ENCODE data around the gene CAMTA1.

Gene CAMTA1

GRCh38 chr1:7338439-7338838 lies 553.2 kb downstream of the CAMTA1 start:
- Histone ChIP-seq H3K36me3 (ENCODE audit: insufficient read depth, low read length) (no peaks in the 10 kb centered on the region), H3K27me3 (ENCODE audit: control insufficient read depth in 1 of 2, insufficient read depth in 2 of 2, low read length in 2 of 2) (no peaks in the 10 kb centered on the region), H3K4me3 (ENCODE audit: low read depth in 1 of 2, low read length in 2 of 2) (no peak overlapping the region)

DNA sequence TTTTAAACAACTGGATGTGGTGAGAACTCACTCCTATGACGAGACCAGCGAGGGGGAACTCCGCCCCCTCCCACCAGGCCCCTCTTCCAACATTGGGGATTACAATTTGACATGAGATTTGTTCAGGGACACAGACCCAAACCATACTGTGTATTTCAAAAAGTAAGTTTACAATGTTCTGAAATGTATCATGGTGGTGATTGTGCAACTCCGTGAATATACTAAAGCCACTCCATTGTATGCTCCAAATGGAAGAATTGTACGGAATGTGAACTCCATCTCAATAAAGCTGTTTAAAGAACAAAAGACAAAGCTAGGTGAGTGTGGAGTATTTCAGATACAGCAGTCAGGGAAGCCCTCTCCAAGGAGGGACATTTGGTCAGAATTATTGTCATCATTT lies 553.8 kb downstream of the CAMTA1 start:
- Histone ChIP-seq H3K4me3 (ENCODE audit: low read depth in 1 of 2, low read length in 2 of 2) (no peak overlapping the region), H3K9ac (ENCODE audit: low read length) (no peak overlapping the region), H3K27ac (ENCODE audit: low read depth, low read length) (no peak overlapping the region), H3K4me1 (ENCODE audit: insufficient read depth, low read length) (peaks cover 41% of the 10 kb centered on the region), H3K9me3 (ENCODE audit: low read length) (no peaks in the 10 kb centered on the region), H3K36me3 (ENCODE audit: insufficient read depth, low read length) (no peaks in the 10 kb centered on the region), H3K27me3 (ENCODE audit: control insufficient read depth in 1 of 2, insufficient read depth in 2 of 2, low read length in 2 of 2) (no peaks in the 10 kb centered on the region)

More at GRCh38 chr1:7338439-7338838, 553.2 kb downstream of the CAMTA1 start:
- Histone ChIP-seq H3K9ac (ENCODE audit: low read length) (no peak overlapping the region), H3K4me1 (ENCODE audit: insufficient read depth, low read length) (peaks cover 46% of the 10 kb centered on the region), H3K27ac (ENCODE audit: low read depth, low read length) (no peak overlapping the region), H3K9me3 (ENCODE audit: low read length) (no peaks in the 10 kb centered on the region)

DNA sequence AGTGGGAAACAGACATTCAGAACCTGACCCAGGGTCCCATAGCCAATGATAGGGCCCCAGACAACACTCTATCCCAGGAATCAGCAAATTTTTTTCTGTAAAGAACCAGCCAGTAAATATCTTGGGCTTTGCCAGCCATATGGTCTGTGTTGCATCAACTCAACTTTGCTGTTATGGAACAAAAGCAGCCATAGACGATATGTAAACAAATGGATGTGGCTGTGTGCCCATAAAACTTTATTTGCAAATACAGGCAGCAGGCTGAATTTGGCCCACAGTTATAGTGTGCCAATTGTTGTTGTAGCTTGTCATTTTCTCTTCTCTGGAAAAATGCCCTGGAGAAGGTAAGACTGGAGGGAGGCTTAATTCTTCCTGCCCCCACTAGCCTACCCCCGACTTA lies 554.7 kb downstream of the CAMTA1 start:
- Histone ChIP-seq H3K9me3 (ENCODE audit: low read length) (no peaks in the 10 kb centered on the region), H3K36me3 (ENCODE audit: insufficient read depth, low read length) (no peaks in the 10 kb centered on the region), H3K4me1 (ENCODE audit: insufficient read depth, low read length) (peaks cover 31% of the 10 kb centered on the region), H3K4me3 (ENCODE audit: low read depth in 1 of 2, low read length in 2 of 2) (no peak overlapping the region), H3K27me3 (ENCODE audit: control insufficient read depth in 1 of 2, insufficient read depth in 2 of 2, low read length in 2 of 2) (no peaks in the 10 kb centered on the region), H3K27ac (ENCODE audit: low read depth, low read length) (no peak overlapping the region), H3K9ac (ENCODE audit: low read length) (no peak overlapping the region)

DNA sequence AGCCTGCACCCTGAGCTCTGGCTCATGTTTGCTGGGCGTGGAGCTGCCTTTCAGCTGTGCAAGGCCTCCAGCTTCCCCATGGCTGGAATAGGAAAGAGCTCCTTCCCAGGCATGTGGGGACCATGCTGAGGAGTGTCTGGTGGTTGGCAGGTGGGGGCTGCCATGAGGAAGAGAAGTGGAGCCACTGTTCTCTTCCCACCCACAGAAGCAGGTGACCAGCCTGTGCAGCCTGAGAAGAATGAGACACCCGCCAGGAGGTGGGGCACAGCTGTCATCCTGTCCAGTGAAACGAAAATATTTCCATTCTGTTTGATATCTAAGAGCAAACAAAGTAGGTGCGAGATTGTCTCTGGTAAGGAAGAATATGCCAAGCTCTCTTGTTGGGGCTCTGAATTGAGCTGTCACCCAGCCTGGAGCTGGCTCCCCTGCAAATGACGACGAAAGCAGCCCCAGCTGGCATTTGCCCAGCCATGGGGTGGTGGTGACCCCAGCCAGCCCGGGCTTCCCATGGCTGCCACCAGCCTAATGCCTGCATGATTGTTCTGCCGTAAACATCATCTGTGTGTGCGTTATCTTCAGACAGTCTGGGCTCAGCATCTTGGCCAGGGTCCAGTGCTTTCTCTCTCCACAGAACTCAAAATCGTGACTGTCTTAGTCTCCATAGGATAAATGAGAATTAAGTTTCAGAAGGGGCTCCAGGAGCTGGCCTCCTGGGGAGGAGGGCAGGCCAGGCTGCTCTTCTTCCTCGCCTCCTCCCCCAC lies 556.1 kb downstream of the CAMTA1 start:
- H3K9ac ChIP-seq (ENCODE audit: low read length) = no peak overlapping the region
- H3K4me1 ChIP-seq (ENCODE audit: insufficient read depth, low read length) = peaks cover 19% of the 10 kb centered on the region
- no peak overlapping the region for H3K4me3 ChIP-seq (ENCODE audit: low read depth in 1 of 2, low read length in 2 of 2)
- H3K9me3 ChIP-seq (ENCODE audit: low read length) = no peaks in the 10 kb centered on the region
- H3K36me3 ChIP-seq (ENCODE audit: insufficient read depth, low read length) = no peaks in the 10 kb centered on the region
- H3K27me3 ChIP-seq (ENCODE audit: control insufficient read depth in 1 of 2, insufficient read depth in 2 of 2, low read length in 2 of 2) = no peaks in the 10 kb centered on the region
- peak overlapping the region; percentile 24 for H3K27ac ChIP-seq (ENCODE audit: low read depth, low read length)

- Histone ChIP-seq H3K9ac (ENCODE audit: low read length) (no peak overlapping the region), H3K4me3 (ENCODE audit: low read depth in 1 of 2, low read length in 2 of 2) (no peak overlapping the region), H3K4me1 (ENCODE audit: insufficient read depth, low read length) (peaks cover 18% of the 10 kb centered on the region), H3K9me3 (ENCODE audit: low read length) (no peaks in the 10 kb centered on the region), H3K36me3 (ENCODE audit: insufficient read depth, low read length) (no peaks in the 10 kb centered on the region), H3K27me3 (ENCODE audit: control insufficient read depth in 1 of 2, insufficient read depth in 2 of 2, low read length in 2 of 2) (no peaks in the 10 kb centered on the region), H3K27ac (ENCODE audit: low read depth, low read length) (no peak overlapping the region)
Measured at GRCh38 chr1:7343882-7344281, 558.6 kb downstream of the CAMTA1 start.

DNA sequence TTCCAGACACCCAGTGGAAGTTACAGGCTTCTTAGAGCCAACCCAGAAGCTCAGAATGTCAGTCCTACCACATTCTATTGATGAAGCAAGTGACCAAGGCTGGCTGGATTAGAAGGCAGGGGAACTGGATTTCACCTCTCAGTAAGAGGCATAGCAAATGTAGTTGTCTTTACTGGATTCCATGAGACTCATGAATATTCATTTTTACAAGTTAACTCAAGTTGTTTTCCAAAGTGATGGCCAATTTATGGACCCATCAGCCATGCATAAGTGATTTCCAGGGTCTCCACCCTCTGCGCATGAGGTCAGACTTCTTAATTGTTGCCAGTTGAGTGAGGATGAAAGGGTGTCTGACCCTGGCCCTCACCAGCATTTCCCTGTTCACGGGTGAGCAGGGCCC lies 559.0 kb downstream of the CAMTA1 start:
- H3K9ac ChIP-seq (ENCODE audit: low read length) = no peak overlapping the region
- no peaks in the 10 kb centered on the region for H3K27me3 ChIP-seq (ENCODE audit: control insufficient read depth in 1 of 2, insufficient read depth in 2 of 2, low read length in 2 of 2)
- H3K4me1 ChIP-seq (ENCODE audit: insufficient read depth, low read length) = peaks cover 18% of the 10 kb centered on the region
- H3K9me3 ChIP-seq (ENCODE audit: low read length) = no peaks in the 10 kb centered on the region
- no peak overlapping the region for H3K27ac ChIP-seq (ENCODE audit: low read depth, low read length)
- no peak overlapping the region for H3K4me3 ChIP-seq (ENCODE audit: low read depth in 1 of 2, low read length in 2 of 2)
- H3K36me3 ChIP-seq (ENCODE audit: insufficient read depth, low read length) = no peaks in the 10 kb centered on the region

DNA sequence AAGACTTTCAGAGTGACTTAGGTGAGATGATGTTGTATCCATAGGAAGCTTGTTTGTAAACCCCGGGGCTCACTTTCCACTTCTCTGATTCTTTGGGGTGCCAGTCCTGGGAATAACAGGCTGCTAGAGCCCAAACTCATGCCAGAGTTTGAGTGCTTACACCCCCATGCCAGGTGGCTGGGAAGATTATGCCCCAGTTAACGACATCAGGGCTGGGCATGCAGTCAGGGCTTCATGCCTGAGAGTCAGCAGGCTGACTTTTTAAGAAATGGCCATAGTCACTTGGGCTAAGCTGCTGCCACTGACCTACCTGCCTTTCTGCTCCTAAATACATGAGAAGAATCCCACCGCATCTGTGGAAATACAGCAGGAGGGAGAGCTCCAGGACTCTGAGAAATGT lies 560.3 kb downstream of the CAMTA1 start:
- H3K4me3 ChIP-seq (ENCODE audit: low read depth in 1 of 2, low read length in 2 of 2) = no peak overlapping the region
- no peak overlapping the region for H3K27ac ChIP-seq (ENCODE audit: low read depth, low read length)
- no peaks in the 10 kb centered on the region for H3K27me3 ChIP-seq (ENCODE audit: control insufficient read depth in 1 of 2, insufficient read depth in 2 of 2, low read length in 2 of 2)
- peaks cover 13% of the 10 kb centered on the region for H3K4me1 ChIP-seq (ENCODE audit: insufficient read depth, low read length)
- no peaks in the 10 kb centered on the region for H3K36me3 ChIP-seq (ENCODE audit: insufficient read depth, low read length)
- no peaks in the 10 kb centered on the region for H3K9me3 ChIP-seq (ENCODE audit: low read length)
- H3K9ac ChIP-seq (ENCODE audit: low read length) = no peak overlapping the region

DNA sequence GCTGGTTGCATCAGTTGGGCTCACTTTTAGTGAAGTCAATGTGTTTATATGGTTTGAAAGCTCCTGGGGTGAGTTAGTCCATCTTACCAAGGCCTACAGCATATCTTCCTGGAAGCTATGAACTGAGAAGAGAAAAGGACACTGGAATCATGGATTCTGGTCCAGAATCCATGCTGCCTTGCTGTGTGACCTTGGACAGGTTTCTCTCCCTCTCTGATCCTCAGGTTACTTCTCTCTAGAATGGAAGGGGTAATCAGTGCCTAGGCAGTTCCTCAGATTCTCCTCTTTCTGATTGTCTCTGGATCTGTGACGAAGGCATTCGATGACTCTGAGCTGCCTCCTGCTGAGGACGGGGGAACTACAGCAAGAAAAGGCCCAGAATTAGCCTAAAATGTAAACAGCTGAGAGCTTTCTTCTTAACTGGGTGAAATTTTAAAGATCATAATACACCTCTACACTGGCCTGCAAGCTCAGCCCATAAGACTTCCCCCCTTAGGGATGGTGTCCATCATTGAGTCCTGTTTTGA lies 560.9 kb downstream of the CAMTA1 start:
- no peak overlapping the region for H3K27ac ChIP-seq (ENCODE audit: low read depth, low read length)

GRCh38 chr1:7346600-7347570 lies 561.6 kb downstream of the CAMTA1 start:
- no peaks in the 10 kb centered on the region for H3K9me3 ChIP-seq (ENCODE audit: low read length)
- H3K27ac ChIP-seq (ENCODE audit: low read depth, low read length) = no peak overlapping the region
- H3K4me3 ChIP-seq (ENCODE audit: low read depth in 1 of 2, low read length in 2 of 2) = no peak overlapping the region
- peaks cover 8% of the 10 kb centered on the region for H3K4me1 ChIP-seq (ENCODE audit: insufficient read depth, low read length)
- no peaks in the 10 kb centered on the region for H3K27me3 ChIP-seq (ENCODE audit: control insufficient read depth in 1 of 2, insufficient read depth in 2 of 2, low read length in 2 of 2)
- H3K9ac ChIP-seq (ENCODE audit: low read length) = no peak overlapping the region
- H3K36me3 ChIP-seq (ENCODE audit: insufficient read depth, low read length) = no peaks in the 10 kb centered on the region

More for the DNA sequence above, 560.9 kb downstream of the CAMTA1 start:
- peaks cover 10% of the 10 kb centered on the region for H3K4me1 ChIP-seq (ENCODE audit: insufficient read depth, low read length)
- no peak overlapping the region for H3K4me3 ChIP-seq (ENCODE audit: low read depth in 1 of 2, low read length in 2 of 2)
- H3K9ac ChIP-seq (ENCODE audit: low read length) = no peak overlapping the region
- no peaks in the 10 kb centered on the region for H3K36me3 ChIP-seq (ENCODE audit: insufficient read depth, low read length)
- no peaks in the 10 kb centered on the region for H3K9me3 ChIP-seq (ENCODE audit: low read length)
- H3K27me3 ChIP-seq (ENCODE audit: control insufficient read depth in 1 of 2, insufficient read depth in 2 of 2, low read length in 2 of 2) = no peaks in the 10 kb centered on the region

GRCh38 chr1:7348073-7348472 lies 562.8 kb downstream of the CAMTA1 start:
- Histone ChIP-seq H3K4me1 (ENCODE audit: insufficient read depth, low read length) (peaks cover 5% of the 10 kb centered on the region), H3K9me3 (ENCODE audit: low read length) (no peaks in the 10 kb centered on the region), H3K9ac (ENCODE audit: low read length) (no peak overlapping the region), H3K4me3 (ENCODE audit: low read depth in 1 of 2, low read length in 2 of 2) (no peak overlapping the region), H3K27me3 (ENCODE audit: control insufficient read depth in 1 of 2, insufficient read depth in 2 of 2, low read length in 2 of 2) (no peaks in the 10 kb centered on the region), H3K27ac (ENCODE audit: low read depth, low read length) (no peak overlapping the region), H3K36me3 (ENCODE audit: insufficient read depth, low read length) (no peaks in the 10 kb centered on the region)

- Histone ChIP-seq H3K27me3 (ENCODE audit: control insufficient read depth in 1 of 2, insufficient read depth in 2 of 2, low read length in 2 of 2) (no peaks in the 10 kb centered on the region), H3K36me3 (ENCODE audit: insufficient read depth, low read length) (no peaks in the 10 kb centered on the region), H3K4me1 (ENCODE audit: insufficient read depth, low read length) (peaks cover 5% of the 10 kb centered on the region), H3K9me3 (ENCODE audit: low read length) (no peaks in the 10 kb centered on the region), H3K27ac (ENCODE audit: low read depth, low read length) (no peak overlapping the region), H3K4me3 (ENCODE audit: low read depth in 1 of 2, low read length in 2 of 2) (no peak overlapping the region), H3K9ac (ENCODE audit: low read length) (no peak overlapping the region)
Measured at GRCh38 chr1:7348580-7348979, 563.3 kb downstream of the CAMTA1 start.

Measured in muscle layer of colon (tissue), 2 donors.